OCI-LY7 (cell line): ENCODE measurements around the gene ACAD8. TPM values are rescaled to one million over a fixed set of nuclear protein-coding genes. Genes with fewer than 3 reads are reported as not detected.

ENCODE experiments used
- BruUV-seq: library from RNA; stranded (reverse); fragments of 400-500 nt; replicated peaks from 2 replicates; lab custom pipeline; 2021; lab: Mats Ljungman, UMichigan
- CTCF ChIA-PET: fragments of 300-600 bp; sonication (Branson Sonifier 250); formaldehyde crosslinking; loops from one replicate; lab custom pipeline; 2022; ENCODE audit warnings: antibody characterized with exemption; ENCODE audit not compliant: unreplicated experiment; lab: Charles Lee
- POLR2A ChIA-PET: fragments of 300-600 bp; sonication (Branson Sonifier 250); formaldehyde crosslinking; loops from one replicate; lab custom pipeline; 2022; ENCODE audit warnings: antibody characterized with exemption; lab: Charles Lee
- DNase-seq: peaks from one replicate; pipeline ENCODE4 v3.0.0-alpha.2; 2015; ENCODE audit warnings: low spot score
- H2AFZ ChIP-seq: fragments of 200-600 bp; sonication (generic), shearing (Covaris generic); 2 replicates; pipeline ENCODE4 v1.6.1; 2014; ENCODE audit warnings: mild to moderate bottlenecking, antibody characterized with exemption, low read length, moderate library complexity
- H3K27ac ChIP-seq: fragments of 200-600 bp; sonication (generic); 2 replicates; pipeline ENCODE4 v1.5.1; 2014; ENCODE audit warnings: mixed run types, low read depth, mild to moderate bottlenecking, moderate library complexity, low read length, inconsistent platforms; ENCODE audit not compliant: poor library complexity, severe bottlenecking
- H3K36me3 ChIP-seq: fragments of 200-600 bp; sonication (generic); 2 replicates; pipeline ENCODE4 v1.6.1; 2014; ENCODE audit warnings: mild to moderate bottlenecking, antibody characterized with exemption, low read length, moderate library complexity, mixed read lengths; ENCODE audit not compliant: insufficient read depth
- H3K4me1 ChIP-seq: fragments of 200-600 bp; sonication (generic); 2 replicates; pipeline ENCODE4 v1.5.1; 2014; ENCODE audit warnings: mild to moderate bottlenecking, low read length; ENCODE audit not compliant: insufficient read depth, poor library complexity, severe bottlenecking
- H3K4me2 ChIP-seq: fragments of 200-600 bp; sonication (generic); 2 replicates; pipeline ENCODE4 v1.6.1; 2014; ENCODE audit warnings: mild to moderate bottlenecking, low read length
- H3K4me3 ChIP-seq: fragments of 200-600 bp; sonication (generic); 2 replicates; pipeline ENCODE4 v1.5.1; 2014; ENCODE audit warnings: mild to moderate bottlenecking, low read depth, low read length; ENCODE audit not compliant: poor library complexity, severe bottlenecking
- H3K79me2 ChIP-seq: fragments of 200-600 bp; sonication (generic); 2 replicates; pipeline ENCODE4 v1.6.1; 2016; ENCODE audit warnings: low read depth, mild to moderate bottlenecking, low read length, moderate library complexity, mixed read lengths; ENCODE audit not compliant: insufficient read depth
- H3K9me2 ChIP-seq: fragments of 200-600 bp; sonication (generic); 2 replicates; pipeline ENCODE4 v1.6.1; 2016; ENCODE audit warnings: mild to moderate bottlenecking, low read length, mixed read lengths; ENCODE audit not compliant: insufficient read depth
- H3K9me3 ChIP-seq: fragments of 200-600 bp; sonication (generic); 2 replicates; pipeline ENCODE4 v1.6.1; 2014; ENCODE audit warnings: mild to moderate bottlenecking, mixed run types, low read length, mixed read lengths
- H4K20me1 ChIP-seq: fragments of 200-600 bp; sonication (generic); 2 replicates; pipeline ENCODE4 v1.6.1; 2014; ENCODE audit warnings: mild to moderate bottlenecking, antibody characterized with exemption, low read length, moderate library complexity, mixed read lengths; ENCODE audit not compliant: insufficient read depth
- CTCF ChIP-seq: fragments of 200-600 bp; sonication (generic); conservative IDR thresholded peaks from 2 replicates; pipeline ENCODE4 v1.5.1; 2014; ENCODE audit warnings: mild to moderate bottlenecking, antibody characterized with exemption, low read length, moderate library complexity, mixed read lengths
- EZH2phosphoT487 ChIP-seq: fragments of 200-600 bp; sonication (generic); IDR thresholded peaks from 2 replicates; pipeline ENCODE4 v1.6.1; 2018; ENCODE audit warnings: low read depth, borderline replicate concordance, mild to moderate bottlenecking, mixed run types, antibody characterized with exemption, low read length, moderate library complexity, mixed read lengths
- intact Hi-C: fragments of 100-400 bp; cut with micrococcal nuclease; formaldehyde crosslinking; loops from one replicate; pipeline ENCODE4 v1.10.0; 2022; ENCODE audit not compliant: unreplicated experiment
- total RNA-seq, 2 experiments: library from RNA; depleted of rRNA in 1 of 2; stranded (reverse); fragments of >200 nt in 1 of 2; shearing (Covaris generic) in 1 of 2; gene quantifications; 2 replicates each; pipeline ENCODE4 v1.2.3, GENCODE V29; 2014 to 2022

Gene ACAD8
- total RNA-seq, 2 experiments from 2014 or later = 24.7 to 29.7 TPM

GRCh38 chr11:134244593-134244992 is 8.8 kb upstream of the ACAD8 start:
- ChIA-PET CTCF (no interaction called here), POLR2A (interaction anchor here (0.6 to 0.9 kb wide), 3 partner anchors 11 to 33 kb away, joined by 3 read pairs; no protein-coding TSS in a partner anchor)
- Histone ChIP-seq H3K9me2 (no peaks in the 10 kb centered on the region), H3K4me3 (no peak overlapping the region), H4K20me1 (no peaks in the 10 kb centered on the region), H3K9me3 (no peaks in the 10 kb centered on the region), H3K36me3 (peaks cover 57% of the 10 kb centered on the region), H3K4me1 (no peaks in the 10 kb centered on the region), H3K79me2 (no peaks in the 10 kb centered on the region), H3K27ac (no peak overlapping the region), H2AFZ (no peak overlapping the region), H3K4me2 (no peak overlapping the region)
- intact Hi-C loops = loop anchor here (1.0 kb wide), 1 partner anchor 37 kb away; no protein-coding TSS in a partner anchor
- DNase-seq = peak; percentile 52
- BruUV-seq = no TSS peak
- peak; percentile 76 for TF ChIP-seq CTCF
- TF ChIP-seq EZH2phosphoT487 = no peak

GRCh38 chr11:134245434-134245833 is 7.9 kb upstream of the ACAD8 start:
- H3K36me3 ChIP-seq = peaks cover 65% of the 10 kb centered on the region
- BruUV-seq = no TSS peak
- intact Hi-C loops = no loop called here

More at GRCh38 chr11:134245434-134245833, 7.9 kb upstream of the ACAD8 start:
- Histone ChIP-seq H3K27ac (no peak overlapping the region), H2AFZ (no peak overlapping the region), H3K4me2 (no peak overlapping the region), H3K9me3 (no peaks in the 10 kb centered on the region), H3K9me2 (no peaks in the 10 kb centered on the region), H3K4me3 (no peak overlapping the region), H3K4me1 (no peaks in the 10 kb centered on the region), H4K20me1 (no peaks in the 10 kb centered on the region), H3K79me2 (no peaks in the 10 kb centered on the region)
- CTCF ChIA-PET = no interaction called here
- POLR2A ChIA-PET = no interaction called here
- TF ChIP-seq EZH2phosphoT487 (no peak), CTCF (no peak)
- no peak for DNase-seq
